GM12874 (cell line): ENCODE measurements around the gene SUPT20HL1.

Source experiments
- CTCF ChIP-seq: IDR thresholded peaks from 2 replicates; pipeline ENCODE4 v1.5.1; 2011; ENCODE audit warnings: low read depth, mild to moderate bottlenecking, control low read depth, low read length, moderate library complexity; ENCODE audit not compliant: insufficient read depth

Gene SUPT20HL1

DNA sequence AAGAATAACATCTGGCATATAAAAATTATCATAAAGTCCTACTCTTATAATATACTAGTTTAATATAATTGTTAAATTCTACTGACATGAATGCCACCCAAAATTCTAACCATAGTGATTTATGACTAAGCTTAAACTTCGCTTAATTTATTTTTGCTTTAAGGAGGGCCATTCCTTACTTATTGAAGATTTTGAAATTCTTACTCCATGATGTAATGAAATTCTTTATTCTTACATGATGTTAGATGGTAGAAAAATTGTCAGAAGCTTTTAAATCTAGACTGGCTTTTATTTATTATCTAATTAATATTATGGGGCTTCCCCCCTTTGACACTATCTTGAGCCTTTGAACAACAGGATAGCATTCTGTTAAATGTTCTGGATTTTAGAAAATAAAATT lies 27.1 kb upstream of the SUPT20HL1 start:
- TF ChIP-seq CTCF = no peak

- TF ChIP-seq CTCF = no peak
These were observed 26.0 kb upstream of the SUPT20HL1 start for GRCh38 chrX:24334461-24334860.

- no peak for TF ChIP-seq CTCF
These were observed 24.6 kb upstream of the SUPT20HL1 start for GRCh38 chrX:24335871-24336270.

- TF ChIP-seq CTCF = no peak
These were observed 20.5 kb upstream of the SUPT20HL1 start for GRCh38 chrX:24339911-24340310.

DNA sequence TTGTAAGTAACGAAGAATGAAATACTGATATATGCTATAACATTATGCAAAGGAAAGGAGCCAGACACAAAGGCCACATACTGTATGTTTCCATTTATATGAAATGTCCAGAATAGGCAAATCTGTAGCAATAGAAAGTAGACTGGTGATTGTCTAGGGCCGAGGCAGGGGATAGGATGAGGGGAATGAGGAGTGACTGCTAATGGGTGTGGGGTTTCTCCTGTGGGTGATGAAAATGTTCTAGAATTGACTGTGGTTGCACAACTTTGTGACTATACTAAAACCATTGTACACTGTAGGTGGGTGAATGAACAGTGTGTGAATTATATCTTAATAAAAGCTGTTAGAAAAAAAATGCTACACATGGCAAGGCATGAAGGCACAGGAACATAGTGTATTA lies 19.9 kb upstream of the SUPT20HL1 start:
- TF ChIP-seq CTCF = no peak

DNA sequence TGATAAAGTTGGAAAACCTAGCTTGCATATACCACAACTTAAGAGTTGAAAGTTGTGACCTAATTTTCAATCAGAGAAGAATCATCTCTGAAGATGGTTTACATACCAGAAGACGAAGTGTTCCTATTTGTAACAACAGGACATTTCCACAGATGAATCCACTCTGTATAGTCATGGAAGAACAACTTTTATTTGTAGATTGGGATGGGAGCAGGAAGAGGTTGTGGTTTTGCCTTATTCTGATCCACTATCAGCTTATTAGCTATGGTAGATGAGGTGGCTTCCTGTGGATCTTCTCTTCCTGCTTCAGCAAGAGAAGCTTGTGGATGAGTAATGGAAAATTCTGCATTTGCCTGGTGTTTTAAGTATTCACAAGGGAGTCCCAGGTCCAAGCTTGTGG lies 18.6 kb upstream of the SUPT20HL1 start:
- TF ChIP-seq CTCF = no peak

DNA sequence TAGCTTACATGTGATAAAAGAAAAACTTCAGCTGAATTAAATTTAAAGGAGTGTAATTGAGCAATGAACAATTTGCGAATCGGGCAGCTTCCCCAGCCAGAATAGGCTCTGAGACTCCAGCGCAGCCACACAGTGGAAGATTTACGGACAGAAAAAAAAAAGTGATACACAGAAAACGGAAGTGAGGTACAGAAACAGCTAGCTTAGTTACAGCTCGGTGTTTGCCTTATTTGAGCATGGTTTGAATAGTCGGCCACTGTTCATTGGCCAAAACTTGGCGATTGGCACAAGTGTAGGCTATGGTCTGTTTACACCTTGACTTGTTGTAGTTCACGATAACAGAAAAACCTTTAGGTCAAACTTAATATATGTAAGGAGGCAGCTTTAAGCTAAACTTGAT lies 16.7 kb upstream of the SUPT20HL1 start:
- TF ChIP-seq CTCF = no peak

GRCh38 chrX:24347881-24348280 lies 12.6 kb upstream of the SUPT20HL1 start:
- TF ChIP-seq CTCF = no peak
